Measurements from ENCODE around the gene FBXL5.

DNA sequence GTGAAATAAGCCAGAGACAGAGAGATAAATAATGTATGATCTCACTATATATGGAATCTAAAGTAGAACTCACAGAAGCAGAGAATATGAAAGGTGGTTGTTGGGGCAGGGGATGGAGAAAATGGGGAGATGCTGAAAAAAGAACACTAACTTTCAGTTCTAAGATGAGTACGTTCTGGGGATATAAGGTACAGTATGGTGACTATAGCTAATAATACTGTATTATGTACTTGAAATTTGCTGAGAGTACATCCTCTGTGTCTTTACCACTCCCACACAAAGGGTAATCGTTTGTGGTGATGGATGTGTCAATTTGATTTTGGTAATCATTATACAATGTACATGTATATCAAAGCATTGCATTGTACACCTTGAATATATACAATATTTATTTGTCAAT lies 6.6 kb downstream of the FBXL5 start:
- no peak for TF ChIP-seq MAFG (CRISPR knock-in tag; IDR thresholded peaks at IDR 0.05)
- TF ChIP-seq RFX5 (IDR thresholded peaks at IDR 0.05; ENCODE audit: low read depth, low read length): no peak
- no peak for TF ChIP-seq GTF2F1 (IDR thresholded peaks at IDR 0.05; ENCODE audit: low read length)
- TF ChIP-seq ZNF7 (CRISPR knock-in tag; IDR thresholded peaks at IDR 0.05): no peak
- no peak for TF ChIP-seq JUND (CRISPR knock-in tag; IDR thresholded peaks at IDR 0.05)
- no peak for TF ChIP-seq AKAP8 (CRISPR knock-in tag; IDR thresholded peaks at IDR 0.05)
- TF ChIP-seq, protein P1, sequence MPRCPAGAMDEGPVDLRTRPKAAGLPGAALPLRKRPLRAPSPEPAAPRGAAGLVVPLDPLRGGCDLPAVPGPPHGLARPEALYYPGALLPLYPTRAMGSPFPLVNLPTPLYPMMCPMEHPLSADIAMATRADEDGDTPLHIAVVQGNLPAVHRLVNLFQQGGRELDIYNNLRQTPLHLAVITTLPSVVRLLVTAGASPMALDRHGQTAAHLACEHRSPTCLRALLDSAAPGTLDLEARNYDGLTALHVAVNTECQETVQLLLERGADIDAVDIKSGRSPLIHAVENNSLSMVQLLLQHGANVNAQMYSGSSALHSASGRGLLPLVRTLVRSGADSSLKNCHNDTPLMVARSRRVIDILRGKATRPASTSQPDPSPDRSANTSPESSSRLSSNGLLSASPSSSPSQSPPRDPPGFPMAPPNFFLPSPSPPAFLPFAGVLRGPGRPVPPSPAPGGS (CRISPR knock-in tag; IDR thresholded peaks at IDR 0.05): no peak
- TF ChIP-seq, protein P2, sequence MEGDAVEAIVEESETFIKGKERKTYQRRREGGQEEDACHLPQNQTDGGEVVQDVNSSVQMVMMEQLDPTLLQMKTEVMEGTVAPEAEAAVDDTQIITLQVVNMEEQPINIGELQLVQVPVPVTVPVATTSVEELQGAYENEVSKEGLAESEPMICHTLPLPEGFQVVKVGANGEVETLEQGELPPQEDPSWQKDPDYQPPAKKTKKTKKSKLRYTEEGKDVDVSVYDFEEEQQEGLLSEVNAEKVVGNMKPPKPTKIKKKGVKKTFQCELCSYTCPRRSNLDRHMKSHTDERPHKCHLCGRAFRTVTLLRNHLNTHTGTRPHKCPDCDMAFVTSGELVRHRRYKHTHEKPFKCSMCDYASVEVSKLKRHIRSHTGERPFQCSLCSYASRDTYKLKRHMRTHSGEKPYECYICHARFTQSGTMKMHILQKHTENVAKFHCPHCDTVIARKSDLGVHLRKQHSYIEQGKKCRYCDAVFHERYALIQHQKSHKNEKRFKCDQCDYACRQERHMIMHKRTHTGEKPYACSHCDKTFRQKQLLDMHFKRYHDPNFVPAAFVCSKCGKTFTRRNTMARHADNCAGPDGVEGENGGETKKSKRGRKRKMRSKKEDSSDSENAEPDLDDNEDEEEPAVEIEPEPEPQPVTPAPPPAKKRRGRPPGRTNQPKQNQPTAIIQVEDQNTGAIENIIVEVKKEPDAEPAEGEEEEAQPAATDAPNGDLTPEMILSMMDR (CRISPR knock-in tag; IDR thresholded peaks at IDR 0.05): no peak
- TF ChIP-seq SP1 (IDR thresholded peaks at IDR 0.05): no peak
- TF ChIP-seq SP1 (CRISPR knock-in tag; IDR thresholded peaks at IDR 0.05): no peak
